Measurements from ENCODE around the gene OR52L1. TPM values are rescaled to one million over a fixed set of nuclear protein-coding genes. Genes with fewer than 3 reads are reported as not detected.

The OR52L1 gene
- total and polyA plus RNA-seq, 9 of the 15 experiments (the other 6 are each of a cell fraction or from before 2014, with no cell fraction given): not detected

DNA sequence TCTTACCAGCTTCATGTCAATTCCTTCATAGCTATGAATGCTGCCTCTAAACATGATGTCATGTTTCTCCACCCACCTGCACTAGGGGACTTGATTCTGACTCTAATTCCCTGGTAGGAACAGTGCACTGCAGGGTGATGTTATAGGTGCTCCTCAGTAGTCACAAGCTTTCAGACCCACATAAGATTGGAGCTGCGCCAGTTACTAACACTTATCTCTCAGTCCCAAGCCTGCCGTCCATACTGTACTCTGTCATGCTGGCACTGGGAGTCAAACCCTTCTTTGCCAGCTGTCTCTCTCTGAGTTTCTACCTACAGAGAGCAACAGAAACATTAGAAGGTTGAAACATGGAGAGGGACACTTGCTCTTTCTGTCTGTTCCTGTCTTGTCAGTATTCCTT, 38.3 kb upstream of the OR52L1 start (continued):
- TF ChIP-seq, protein P1, sequence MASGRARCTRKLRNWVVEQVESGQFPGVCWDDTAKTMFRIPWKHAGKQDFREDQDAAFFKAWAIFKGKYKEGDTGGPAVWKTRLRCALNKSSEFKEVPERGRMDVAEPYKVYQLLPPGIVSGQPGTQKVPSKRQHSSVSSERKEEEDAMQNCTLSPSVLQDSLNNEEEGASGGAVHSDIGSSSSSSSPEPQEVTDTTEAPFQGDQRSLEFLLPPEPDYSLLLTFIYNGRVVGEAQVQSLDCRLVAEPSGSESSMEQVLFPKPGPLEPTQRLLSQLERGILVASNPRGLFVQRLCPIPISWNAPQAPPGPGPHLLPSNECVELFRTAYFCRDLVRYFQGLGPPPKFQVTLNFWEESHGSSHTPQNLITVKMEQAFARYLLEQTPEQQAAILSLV (tag; IDR thresholded peaks at IDR 0.05): no peak
- TF ChIP-seq SUPT5H (IDR thresholded peaks at IDR 0.05) (no peak), ZNF717 (CRISPR knock-in tag; IDR thresholded peaks at IDR 0.05) (no peak), KLF13 (tag; IDR thresholded peaks at IDR 0.05; ENCODE audit: borderline replicate concordance, low read depth) (no peak), MEF2A (IDR thresholded peaks at IDR 0.05; ENCODE audit: control insufficient read depth, low read depth, low read length) (no peak), CBX8 (IDR thresholded peaks at IDR 0.05; ENCODE audit: borderline replicate concordance, extremely low read depth, low read depth, low read length, poor library complexity, severe bottlenecking) (no peak), CC2D1A (IDR thresholded peaks at IDR 0.05) (no peak)
- TF ChIP-seq, protein P2, sequence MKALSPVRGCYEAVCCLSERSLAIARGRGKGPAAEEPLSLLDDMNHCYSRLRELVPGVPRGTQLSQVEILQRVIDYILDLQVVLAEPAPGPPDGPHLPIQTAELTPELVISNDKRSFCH (CRISPR knock-in tag; IDR thresholded peaks at IDR 0.05): no peak
- TF ChIP-seq, protein P2 (tag; IDR thresholded peaks at IDR 0.05): no peak
- TF ChIP-seq, protein P3, sequence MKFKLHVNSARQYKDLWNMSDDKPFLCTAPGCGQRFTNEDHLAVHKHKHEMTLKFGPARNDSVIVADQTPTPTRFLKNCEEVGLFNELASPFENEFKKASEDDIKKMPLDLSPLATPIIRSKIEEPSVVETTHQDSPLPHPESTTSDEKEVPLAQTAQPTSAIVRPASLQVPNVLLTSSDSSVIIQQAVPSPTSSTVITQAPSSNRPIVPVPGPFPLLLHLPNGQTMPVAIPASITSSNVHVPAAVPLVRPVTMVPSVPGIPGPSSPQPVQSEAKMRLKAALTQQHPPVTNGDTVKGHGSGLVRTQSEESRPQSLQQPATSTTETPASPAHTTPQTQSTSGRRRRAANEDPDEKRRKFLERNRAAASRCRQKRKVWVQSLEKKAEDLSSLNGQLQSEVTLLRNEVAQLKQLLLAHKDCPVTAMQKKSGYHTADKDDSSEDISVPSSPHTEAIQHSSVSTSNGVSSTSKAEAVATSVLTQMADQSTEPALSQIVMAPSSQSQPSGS (CRISPR knock-in tag; IDR thresholded peaks at IDR 0.05): no peak
- TF ChIP-seq, protein P4, sequence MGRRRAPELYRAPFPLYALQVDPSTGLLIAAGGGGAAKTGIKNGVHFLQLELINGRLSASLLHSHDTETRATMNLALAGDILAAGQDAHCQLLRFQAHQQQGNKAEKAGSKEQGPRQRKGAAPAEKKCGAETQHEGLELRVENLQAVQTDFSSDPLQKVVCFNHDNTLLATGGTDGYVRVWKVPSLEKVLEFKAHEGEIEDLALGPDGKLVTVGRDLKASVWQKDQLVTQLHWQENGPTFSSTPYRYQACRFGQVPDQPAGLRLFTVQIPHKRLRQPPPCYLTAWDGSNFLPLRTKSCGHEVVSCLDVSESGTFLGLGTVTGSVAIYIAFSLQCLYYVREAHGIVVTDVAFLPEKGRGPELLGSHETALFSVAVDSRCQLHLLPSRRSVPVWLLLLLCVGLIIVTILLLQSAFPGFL (CRISPR knock-in tag; IDR thresholded peaks at IDR 0.05): no peak

Measured in K562 (cell line).